GM12878 (cell line): ENCODE measurements around the gene SOX12. TPM values are rescaled to one million over a fixed set of nuclear protein-coding genes. Genes with fewer than 3 reads are reported as not detected.

Source experiments
- BACH1 ChIP-seq: fragments of 450-650 bp; IDR thresholded peaks from 2 replicates; pipeline ENCODE4 v1.6.1; 2017; ENCODE audit warnings: mild to moderate bottlenecking, borderline replicate concordance
- BCLAF1 ChIP-seq: fragments of 450-650 bp; IDR thresholded peaks from 2 replicates; pipeline ENCODE4 v1.6.1; 2017; ENCODE audit warnings: antibody characterized with exemption, mild to moderate bottlenecking, moderate library complexity
- BHLHE40 ChIP-seq, 2 experiments: fragments of 450-650 bp in 1 of 2; IDR thresholded peaks; 2 replicates each; pipeline ENCODE4 v1.6.1; 2011 to 2017; ENCODE audit warnings: low read depth in 2 of 2, borderline replicate concordance in 1 of 2, improper control_type of control experiment in 1 of 2, low read length in 1 of 2, mild to moderate bottlenecking in 1 of 2
- CHD2 ChIP-seq: IDR thresholded peaks from 2 replicates; pipeline ENCODE4 v1.6.1; 2011; ENCODE audit warnings: low read depth, low read length, improper control_type of control experiment, borderline replicate concordance
- CREB1 ChIP-seq: IDR thresholded peaks from 2 replicates; pipeline ENCODE4 v1.6.1; 2012; ENCODE audit warnings: low read depth, mild to moderate bottlenecking, inconsistent platforms
- DPF2 ChIP-seq: fragments of 450-650 bp; IDR thresholded peaks from 2 replicates; pipeline ENCODE4 v1.6.1; 2017; ENCODE audit warnings: mild to moderate bottlenecking
- EGR1 ChIP-seq, 2 experiments: IDR thresholded peaks; 1 replicate in 1 of 2; 2 replicates in 1 of 2; pipeline ENCODE4 v1.6.1; 2011 to 2012; ENCODE audit warnings: low read depth in 2 of 2, low read length in 2 of 2, borderline replicate concordance in 1 of 2, mild to moderate bottlenecking in 1 of 2, moderate library complexity in 1 of 2
- GABPA ChIP-seq: IDR thresholded peaks from 2 replicates; pipeline ENCODE4 v1.6.1; 2014; ENCODE audit warnings: antibody characterized with exemption, low read depth, mild to moderate bottlenecking, inconsistent platforms
- GATAD2B ChIP-seq: fragments of 450-650 bp; conservative IDR thresholded peaks from 2 replicates; pipeline ENCODE4 v1.6.1; 2017; ENCODE audit warnings: low read depth, mild to moderate bottlenecking, moderate library complexity
- IKZF1 ChIP-seq: fragments of 450-650 bp; conservative IDR thresholded peaks from 2 replicates; pipeline ENCODE4 v1.6.1; 2017; ENCODE audit warnings: antibody characterized with exemption, mild to moderate bottlenecking
- IRF4 ChIP-seq: IDR thresholded peaks from 2 replicates; pipeline ENCODE4 v1.6.1; 2011; ENCODE audit warnings: low read depth, low read length
- LARP7 ChIP-seq: fragments of 450-650 bp; IDR thresholded peaks from 2 replicates; pipeline ENCODE4 v1.6.1; 2017; ENCODE audit warnings: mild to moderate bottlenecking
- MTA2 ChIP-seq: fragments of 450-650 bp; IDR thresholded peaks from 2 replicates; pipeline ENCODE4 v1.6.1; 2016; ENCODE audit warnings: low read depth, mild to moderate bottlenecking, moderate library complexity
- NBN ChIP-seq: fragments of 450-650 bp; IDR thresholded peaks from 2 replicates; pipeline ENCODE4 v1.6.1; 2016
- NR2C1 ChIP-seq: fragments of 450-650 bp; IDR thresholded peaks from 2 replicates; pipeline ENCODE4 v1.6.1; 2017; ENCODE audit warnings: antibody characterized with exemption, mild to moderate bottlenecking, moderate library complexity
- PAX5 ChIP-seq: IDR thresholded peaks from 2 replicates; pipeline ENCODE4 v1.6.1; 2011; ENCODE audit warnings: low read depth, low read length, borderline replicate concordance
- RB1 ChIP-seq: fragments of 450-650 bp; formaldehyde crosslinking; IDR thresholded peaks from 2 replicates; pipeline ENCODE4 v1.6.1; 2017; ENCODE audit warnings: mild to moderate bottlenecking, borderline replicate concordance
- RFX5 ChIP-seq: IDR thresholded peaks from 2 replicates; pipeline ENCODE4 v1.6.1; 2011; ENCODE audit warnings: low read depth, low read length, improper control_type of control experiment
- SPI1 ChIP-seq: IDR thresholded peaks from 2 replicates; pipeline ENCODE4 v1.6.1; 2011; ENCODE audit warnings: low read depth, mild to moderate bottlenecking, low read length, moderate library complexity, borderline replicate concordance; ENCODE audit not compliant: insufficient read depth
- SUZ12 ChIP-seq: fragments of 200-600 bp; sonication (generic); IDR thresholded peaks from one replicate; pipeline ENCODE4 v1.6.1; 2018; ENCODE audit warnings: antibody characterized with exemption, mild to moderate bottlenecking; ENCODE audit not compliant: unreplicated experiment
- TCF12 ChIP-seq: IDR thresholded peaks from 2 replicates; pipeline ENCODE4 v1.6.1; 2011; ENCODE audit warnings: low read depth, mild to moderate bottlenecking, low read length
- YY1 ChIP-seq: IDR thresholded peaks from 2 replicates; pipeline ENCODE4 v1.6.1; 2011; ENCODE audit warnings: low read depth, mild to moderate bottlenecking, low read length
- ZNF274 ChIP-seq: IDR thresholded peaks from one replicate; pipeline ENCODE4 v1.8.0; 2011; ENCODE audit not compliant: insufficient read length, insufficient read depth
- ZNF687 ChIP-seq: fragments of 450-650 bp; IDR thresholded peaks from 2 replicates; pipeline ENCODE4 v1.6.1; 2017; ENCODE audit warnings: mild to moderate bottlenecking, moderate library complexity
- ZZZ3 ChIP-seq: IDR thresholded peaks from 2 replicates; pipeline ENCODE4 v1.6.1; 2011; ENCODE audit warnings: low read depth; ENCODE audit not compliant: control insufficient read depth, insufficient read length
- polyA plus RNA-seq, 11 experiments: library from polyadenylated mRNA; depleted of rRNA in 4 of 11; unstranded in 6 of 11; stranded (reverse) in 5 of 11; fragments of >200 nt; fragmentation: Nextera tagmentation in 4 of 11; fragmentation: Illumina TruSeq in 1 of 11; extraction: Ambion mirVana in 4 of 11; extraction: Trizol in 1 of 11; gene quantifications; 1 replicate in 1 of 11; 2 replicates in 10 of 11; pipeline versions ENCODE4 v1.2.1 to v1.2.3, GENCODE V29; 2011 to 2016; ENCODE audit warnings: inconsistent platforms in 2 of 11, missing spikeins in 2 of 11, low read depth in 1 of 11
- total RNA-seq, 4 experiments: library from RNA; depleted of rRNA in 3 of 4; stranded (reverse); fragments of >200 nt in 3 of 4; fragmentation: Illumina TruSeq in 1 of 4; extraction: Trizol in 1 of 4; gene quantifications; 2 replicates each; pipeline versions ENCODE4 v1.2.1 to v1.2.3, GENCODE V29; 2013 to 2021

Gene SOX12
- total and polyA plus RNA-seq, 10 of the 15 experiments (the other 5 are each of a cell fraction or from before 2014, with no cell fraction given) = 0.50 to 17.9 (median 1.4) TPM

GRCh38 chr20:347640-348484 is 22.5 kb downstream of the SOX12 start (continued):
- TF ChIP-seq YY1 = peak; percentile 66; the same call in 1 of the 2 replicates
- peak; percentile 63; the same call in 1 of the 2 replicates for TF ChIP-seq CHD2
- TF ChIP-seq LARP7 = peak; percentile 67; the same call in 1 of the 2 replicates
- TF ChIP-seq MTA2 = no peak
- peak; percentile 37; the same call in 1 of the 2 replicates for TF ChIP-seq IRF4
- TF ChIP-seq EGR1 (IDR thresholded peaks at IDR 0.05; ENCODE audit: borderline replicate concordance in 1 of 2, low read depth in 2 of 2, low read length in 2 of 2) = peak in 1 of 2 experiments; percentile 52; a peak in 1 of 3 replicates
- TF ChIP-seq BACH1 = peak; percentile 48; the same call in 1 of the 2 replicates
- peak; percentile 72; the same call in 1 of the 2 replicates for TF ChIP-seq GATAD2B
- TF ChIP-seq BCLAF1 = no peak
- TF ChIP-seq IKZF1 = peak; percentile 83
- TF ChIP-seq RB1 = peak; percentile 39; the same call in 1 of the 2 replicates
- TF ChIP-seq SUZ12 = no peak
- TF ChIP-seq ZNF687 = no peak
- peak; percentile 82; the same call in 1 of the 2 replicates for TF ChIP-seq CREB1
- TF ChIP-seq BHLHE40 (IDR thresholded peaks at IDR 0.05; ENCODE audit: borderline replicate concordance in 1 of 2, low read depth in 2 of 2, low read length in 1 of 2) = peak; percentile 95 to 99
- no peak for TF ChIP-seq NR2C1
- no peak for TF ChIP-seq SPI1
- TF ChIP-seq GABPA = peak; percentile 67
- no peak for TF ChIP-seq ZNF274
- TF ChIP-seq PAX5 = peak; percentile 72; the same call in 1 of the 2 replicates
- TF ChIP-seq TCF12 = 0 out of 2 replicates have a peak, but pooled peaks have one; percentile 22
- TF ChIP-seq NBN = peak; percentile 77
- peak; percentile 69; the same call in 1 of the 2 replicates for TF ChIP-seq DPF2
- no peak; the same call in 1 of the 2 replicates for TF ChIP-seq RFX5
- TF ChIP-seq ZZZ3 = no peak
